Cerebellar cortex (tissue), 1 donor: ENCODE measurements around the gene MACROD1.
"Not testable (repeated sequence)": the region's sequence is repeated elsewhere in the genome, so short reads cannot be mapped to it uniquely, and the experiment has no call there.

ENCODE experiments used
- DNase-seq: peaks from one replicate; pipeline ENCODE4 v3.0.0-alpha.2; 2015; ENCODE audit warnings: low spot score

Gene MACROD1

GRCh38 chr11:64185175-64185692 lies 19.3 kb upstream of the MACROD1 start:
- DNase-seq: peak; percentile 80

- DNase-seq: no peak
Observed at GRCh38 chr11:64183890-64184289, 18.0 kb upstream of the MACROD1 start.

- peak; percentile 86 for DNase-seq
Observed at GRCh38 chr11:64181506-64182411, 15.8 kb upstream of the MACROD1 start.

GRCh38 chr11:64180891-64181290 lies 15.0 kb upstream of the MACROD1 start:
- no peak for DNase-seq

- DNase-seq: no peak
Observed at GRCh38 chr11:64178951-64179639, 13.2 kb upstream of the MACROD1 start.

GRCh38 chr11:64178203-64178602 lies 12.3 kb upstream of the MACROD1 start:
- no peak for DNase-seq

- no peak for DNase-seq
Observed at GRCh38 chr11:64176751-64177150, 10.8 kb upstream of the MACROD1 start.

GRCh38 chr11:64173616-64174355 lies 7.9 kb upstream of the MACROD1 start:
- no peak for DNase-seq

- no peak for DNase-seq
Observed at GRCh38 chr11:64170419-64170818, 4.5 kb upstream of the MACROD1 start.

GRCh38 chr11:64165481-64165841 lies 452 bp downstream of the MACROD1 start:
- no peak for DNase-seq

- no peak for DNase-seq
Observed at GRCh38 chr11:64164392-64165312, 1.3 kb downstream of the MACROD1 start.

GRCh38 chr11:64163951-64164350 lies 2.0 kb downstream of the MACROD1 start:
- no peak for DNase-seq

GRCh38 chr11:64162769-64163168 lies 3.1 kb downstream of the MACROD1 start:
- not testable (repeated sequence) for DNase-seq

- no peak for DNase-seq
Observed at GRCh38 chr11:64161037-64161436, 4.9 kb downstream of the MACROD1 start.

GRCh38 chr11:64157631-64158394 lies 8.1 kb downstream of the MACROD1 start:
- no peak for DNase-seq

- peak; percentile 76 for DNase-seq
Observed at GRCh38 chr11:64156235-64157011, 9.5 kb downstream of the MACROD1 start.

- no peak for DNase-seq
Observed at GRCh38 chr11:64153812-64154211, 12.1 kb downstream of the MACROD1 start.

GRCh38 chr11:64152841-64153691 lies 12.8 kb downstream of the MACROD1 start:
- peak; percentile 63 for DNase-seq

- DNase-seq: no peak
Observed at GRCh38 chr11:64151337-64151736, 14.6 kb downstream of the MACROD1 start.
